ENCODE results near the gene SELENOM. TPM values are rescaled to one million over a fixed set of nuclear protein-coding genes. Genes with fewer than 3 reads are reported as not detected.

The SELENOM gene
- polyA plus RNA-seq, 1 donor from 2014 or later: 6.6 TPM

- H3K9me3 ChIP-seq (ENCODE audit: low read length): no peaks in the 10 kb centered on the region
- no peaks in the 10 kb centered on the region for H3K9me2 ChIP-seq (ENCODE audit: insufficient read depth, low read length)
- TF ChIP-seq EZH2 (IDR thresholded peaks at IDR 0.05; ENCODE audit: borderline replicate concordance, insufficient read depth, low read length, poor library complexity, severe bottlenecking) (no peak), POLR2AphosphoS5 (IDR thresholded peaks at IDR 0.05) (no peak), SMC3 (conservative IDR thresholded peaks at IDR 0.05; ENCODE audit: poor library complexity) (no peak), CTCF (IDR thresholded peaks at IDR 0.05; ENCODE audit: poor library complexity, severe bottlenecking) (no peak), RAD21 (conservative IDR thresholded peaks at IDR 0.05) (no peak), REST (IDR thresholded peaks at IDR 0.05; ENCODE audit: borderline replicate concordance) (no peak), EP300 (conservative IDR thresholded peaks at IDR 0.05; ENCODE audit: poor library complexity, severe bottlenecking) (no peak), MXI1 (conservative IDR thresholded peaks at IDR 0.05; ENCODE audit: poor library complexity, severe bottlenecking) (no peak), TAF1 (IDR thresholded peaks at IDR 0.05; ENCODE audit: low read depth) (no peak)
- no peaks in the 10 kb centered on the region for H4K20me1 ChIP-seq (ENCODE audit: insufficient read depth)
- H3K36me3 ChIP-seq (ENCODE audit: insufficient read depth, low read length): no peaks in the 10 kb centered on the region
- H3K9ac ChIP-seq (ENCODE audit: low read length): no peak overlapping the region
- no peak overlapping the region for H3K4me3 ChIP-seq (ENCODE audit: low read length)
- H3K4me2 ChIP-seq (ENCODE audit: low read length): no peak overlapping the region
- no peaks in the 10 kb centered on the region for H3F3A ChIP-seq (ENCODE audit: insufficient read depth, low read length, poor library complexity, severe bottlenecking)
- no peak overlapping the region for H2AFZ ChIP-seq (ENCODE audit: low read depth, low read length)
- H3K79me2 ChIP-seq (replicated peaks; ENCODE audit: insufficient read depth, low read length): no peaks in the 10 kb centered on the region
- no peak overlapping the region for H3K27ac ChIP-seq (ENCODE audit: low read length)
- H3K27me3 ChIP-seq (ENCODE audit: insufficient read depth, low read depth, low read length): no peaks in the 10 kb centered on the region
Measured at GRCh38 chr22:31121403-31121802, 14.0 kb upstream of the SELENOM start.

- Histone ChIP-seq H3K4me2 (ENCODE audit: low read length) (no peak overlapping the region), H3K9me3 (ENCODE audit: low read length) (no peaks in the 10 kb centered on the region), H3K27ac (ENCODE audit: low read length) (no peak overlapping the region), H2AFZ (ENCODE audit: low read depth, low read length) (no peak overlapping the region), H3F3A (ENCODE audit: insufficient read depth, low read length, poor library complexity, severe bottlenecking) (no peaks in the 10 kb centered on the region), H3K36me3 (ENCODE audit: insufficient read depth, low read length) (no peaks in the 10 kb centered on the region), H3K9ac (ENCODE audit: low read length) (no peak overlapping the region), H3K79me2 (replicated peaks; ENCODE audit: insufficient read depth, low read length) (no peaks in the 10 kb centered on the region), H3K9me2 (ENCODE audit: insufficient read depth, low read length) (no peaks in the 10 kb centered on the region), H3K4me3 (ENCODE audit: low read length) (no peak overlapping the region), H4K20me1 (ENCODE audit: insufficient read depth) (no peaks in the 10 kb centered on the region), H3K27me3 (ENCODE audit: insufficient read depth, low read depth, low read length) (no peaks in the 10 kb centered on the region)
- TF ChIP-seq EP300 (conservative IDR thresholded peaks at IDR 0.05; ENCODE audit: poor library complexity, severe bottlenecking): no peak
- TF ChIP-seq POLR2AphosphoS5 (IDR thresholded peaks at IDR 0.05): no peak
- no peak for TF ChIP-seq SMC3 (conservative IDR thresholded peaks at IDR 0.05; ENCODE audit: poor library complexity)
- TF ChIP-seq REST (IDR thresholded peaks at IDR 0.05; ENCODE audit: borderline replicate concordance): no peak
- TF ChIP-seq TAF1 (IDR thresholded peaks at IDR 0.05; ENCODE audit: low read depth): no peak
- TF ChIP-seq EZH2 (IDR thresholded peaks at IDR 0.05; ENCODE audit: borderline replicate concordance, insufficient read depth, low read length, poor library complexity, severe bottlenecking): no peak
- TF ChIP-seq RAD21 (conservative IDR thresholded peaks at IDR 0.05): no peak
- no peak for TF ChIP-seq CTCF (IDR thresholded peaks at IDR 0.05; ENCODE audit: poor library complexity, severe bottlenecking)
- no peak for TF ChIP-seq MXI1 (conservative IDR thresholded peaks at IDR 0.05; ENCODE audit: poor library complexity, severe bottlenecking)
Measured at GRCh38 chr22:31120642-31121041, 13.3 kb upstream of the SELENOM start.

Measured in neural cell (in vitro differentiated cells).